ENCODE data around the gene NUAK2. TPM values are rescaled to one million over a fixed set of nuclear protein-coding genes. Genes with fewer than 3 reads are reported as not detected.
"Not testable (repeated sequence)": the region's sequence is repeated elsewhere in the genome, so short reads cannot be mapped to it uniquely, and the experiment has no call there.

The NUAK2 gene
- total and polyA plus RNA-seq, 9 donors = 0.35 to 1.5 (median 0.41) TPM

- WGBS (ENCODE audit: insufficient coverage) = 95% methylated on average over 4 of the region's 5 CpGs
- H3K9me3 ChIP-seq (replicated peaks; ENCODE audit: control insufficient read depth, low read depth, low read length); H3K27ac ChIP-seq (ENCODE audit: low read length); H3K36me3 ChIP-seq (ENCODE audit: control insufficient read depth, insufficient read depth, low read length); DNase-seq; H3K4me3 ChIP-seq (ENCODE audit: low read length); H3K27me3 ChIP-seq (ENCODE audit: control insufficient read depth, insufficient read depth, low read length): not testable (repeated sequence)
- H3K4me1 ChIP-seq (ENCODE audit: control insufficient read depth, insufficient read depth, low read length) = peaks cover 29% of the 10 kb centered on the region
Measured at GRCh38 chr1:205297546-205298177, 23.9 kb downstream of the NUAK2 start.

- no peak overlapping the region for H3K4me3 ChIP-seq (ENCODE audit: low read length)
- H3K27ac ChIP-seq (ENCODE audit: low read length) = no peak overlapping the region
- no peak for DNase-seq
- no peaks in the 10 kb centered on the region for H3K9me3 ChIP-seq (replicated peaks; ENCODE audit: control insufficient read depth, low read depth, low read length)
- peaks cover 4% of the 10 kb centered on the region for H3K27me3 ChIP-seq (ENCODE audit: control insufficient read depth, insufficient read depth, low read length)
- H3K4me1 ChIP-seq (ENCODE audit: control insufficient read depth, insufficient read depth, low read length) = peaks cover 21% of the 10 kb centered on the region
- 88% methylated on average over 2 of the region's 2 CpGs for WGBS (ENCODE audit: insufficient coverage)
- H3K36me3 ChIP-seq (ENCODE audit: control insufficient read depth, insufficient read depth, low read length) = no peaks in the 10 kb centered on the region
Measured at GRCh38 chr1:205296154-205296553, 25.4 kb downstream of the NUAK2 start.

GRCh38 chr1:205294934-205295333, 26.6 kb downstream of the NUAK2 start:
- Histone ChIP-seq H3K27ac (ENCODE audit: low read length) (no peak overlapping the region), H3K9me3 (replicated peaks; ENCODE audit: control insufficient read depth, low read depth, low read length) (no peaks in the 10 kb centered on the region), H3K4me1 (ENCODE audit: control insufficient read depth, insufficient read depth, low read length) (peaks cover 18% of the 10 kb centered on the region), H3K36me3 (ENCODE audit: control insufficient read depth, insufficient read depth, low read length) (no peaks in the 10 kb centered on the region), H3K27me3 (ENCODE audit: control insufficient read depth, insufficient read depth, low read length) (peaks cover 4% of the 10 kb centered on the region), H3K4me3 (ENCODE audit: low read length) (no peak overlapping the region)
- WGBS (ENCODE audit: insufficient coverage) = 35% methylated on average over 2 of the region's 5 CpGs
- DNase-seq = no peak

- peaks cover 4% of the 10 kb centered on the region for H3K27me3 ChIP-seq (ENCODE audit: control insufficient read depth, insufficient read depth, low read length)
- 65% methylated on average over 3 of the region's 6 CpGs for WGBS (ENCODE audit: insufficient coverage)
- no peaks in the 10 kb centered on the region for H3K9me3 ChIP-seq (replicated peaks; ENCODE audit: control insufficient read depth, low read depth, low read length)
- H3K4me3 ChIP-seq (ENCODE audit: low read length) = no peak overlapping the region
- peak; percentile 73 for DNase-seq
- H3K4me1 ChIP-seq (ENCODE audit: control insufficient read depth, insufficient read depth, low read length) = peaks cover 18% of the 10 kb centered on the region
- H3K36me3 ChIP-seq (ENCODE audit: control insufficient read depth, insufficient read depth, low read length) = no peaks in the 10 kb centered on the region
- peak overlapping the region; percentile 65 for H3K27ac ChIP-seq (ENCODE audit: low read length)
Measured at GRCh38 chr1:205294175-205294917, 27.2 kb downstream of the NUAK2 start.

DNA sequence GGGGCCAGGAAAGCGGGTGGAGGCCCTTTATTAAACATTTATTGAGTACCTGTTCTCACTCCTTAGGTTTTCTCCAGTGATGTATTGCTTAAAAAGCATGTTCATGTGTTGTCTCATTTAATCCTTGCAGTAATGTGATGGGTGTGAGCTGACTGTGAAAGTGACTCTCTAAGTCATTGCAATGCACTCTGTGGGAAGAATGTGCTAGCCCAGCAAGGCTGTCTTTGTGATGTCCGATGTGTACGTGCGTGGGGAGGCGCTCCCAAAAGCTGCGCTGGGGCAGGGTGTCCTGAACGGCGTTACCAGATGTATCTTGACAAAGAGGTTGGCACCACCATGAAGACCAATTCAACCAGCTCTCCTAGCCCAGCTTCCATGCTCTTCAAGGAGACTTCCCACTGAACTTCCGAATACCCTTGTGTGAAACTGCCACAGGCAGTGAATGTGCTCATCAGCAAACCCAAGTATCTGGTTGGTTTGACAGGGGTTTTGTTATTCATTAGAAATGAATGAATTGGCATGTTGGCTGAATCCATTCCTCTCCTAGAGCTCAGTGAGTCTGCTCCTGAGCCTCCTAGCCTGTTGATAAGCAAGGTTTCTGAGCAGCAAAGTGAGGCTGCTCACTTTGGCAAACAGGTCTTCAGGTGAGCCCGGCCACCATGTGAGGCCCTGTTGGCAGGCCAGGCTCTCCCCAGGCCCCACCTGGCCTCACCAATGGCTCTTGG, 28.0 kb downstream of the NUAK2 start:
- Histone ChIP-seq H3K4me3 (ENCODE audit: low read length) (no peak overlapping the region), H3K9me3 (replicated peaks; ENCODE audit: control insufficient read depth, low read depth, low read length) (no peaks in the 10 kb centered on the region), H3K27me3 (ENCODE audit: control insufficient read depth, insufficient read depth, low read length) (peaks cover 3% of the 10 kb centered on the region), H3K36me3 (ENCODE audit: control insufficient read depth, insufficient read depth, low read length) (no peaks in the 10 kb centered on the region), H3K27ac (ENCODE audit: low read length) (peak overlapping the region; percentile 65), H3K4me1 (ENCODE audit: control insufficient read depth, insufficient read depth, low read length) (peaks cover 14% of the 10 kb centered on the region)
- 79% methylated on average over 8 of the region's 10 CpGs for WGBS (ENCODE audit: insufficient coverage)
- DNase-seq = no peak

DNA sequence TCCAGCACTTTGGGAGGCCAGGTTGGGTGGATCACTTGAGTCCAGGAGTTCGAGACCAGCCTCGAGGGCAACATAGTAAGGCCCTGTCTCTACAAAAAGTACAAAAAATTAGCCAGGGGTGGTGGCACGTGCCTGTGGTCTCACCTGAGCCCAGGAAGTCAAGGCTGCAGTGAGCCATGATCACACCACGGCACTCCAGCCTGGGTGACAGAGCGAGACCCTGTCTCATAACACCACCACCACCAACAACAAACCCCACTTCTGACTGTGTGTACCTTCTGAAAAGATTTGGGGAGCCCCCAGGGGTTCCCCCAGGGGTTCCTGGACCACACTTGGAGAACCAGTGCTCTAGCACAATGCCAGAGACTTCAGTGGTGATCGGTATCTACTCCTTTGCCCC, 29.9 kb downstream of the NUAK2 start:
- Histone ChIP-seq H3K27me3 (ENCODE audit: control insufficient read depth, insufficient read depth, low read length) (no peaks in the 10 kb centered on the region), H3K9me3 (replicated peaks; ENCODE audit: control insufficient read depth, low read depth, low read length) (no peaks in the 10 kb centered on the region), H3K4me3 (ENCODE audit: low read length) (no peak overlapping the region), H3K36me3 (ENCODE audit: control insufficient read depth, insufficient read depth, low read length) (no peaks in the 10 kb centered on the region), H3K27ac (ENCODE audit: low read length) (no peak overlapping the region), H3K4me1 (ENCODE audit: control insufficient read depth, insufficient read depth, low read length) (peaks cover 29% of the 10 kb centered on the region)
- DNase-seq = no peak
- 90% methylated on average over 5 of the region's 6 CpGs for WGBS (ENCODE audit: insufficient coverage)

DNA sequence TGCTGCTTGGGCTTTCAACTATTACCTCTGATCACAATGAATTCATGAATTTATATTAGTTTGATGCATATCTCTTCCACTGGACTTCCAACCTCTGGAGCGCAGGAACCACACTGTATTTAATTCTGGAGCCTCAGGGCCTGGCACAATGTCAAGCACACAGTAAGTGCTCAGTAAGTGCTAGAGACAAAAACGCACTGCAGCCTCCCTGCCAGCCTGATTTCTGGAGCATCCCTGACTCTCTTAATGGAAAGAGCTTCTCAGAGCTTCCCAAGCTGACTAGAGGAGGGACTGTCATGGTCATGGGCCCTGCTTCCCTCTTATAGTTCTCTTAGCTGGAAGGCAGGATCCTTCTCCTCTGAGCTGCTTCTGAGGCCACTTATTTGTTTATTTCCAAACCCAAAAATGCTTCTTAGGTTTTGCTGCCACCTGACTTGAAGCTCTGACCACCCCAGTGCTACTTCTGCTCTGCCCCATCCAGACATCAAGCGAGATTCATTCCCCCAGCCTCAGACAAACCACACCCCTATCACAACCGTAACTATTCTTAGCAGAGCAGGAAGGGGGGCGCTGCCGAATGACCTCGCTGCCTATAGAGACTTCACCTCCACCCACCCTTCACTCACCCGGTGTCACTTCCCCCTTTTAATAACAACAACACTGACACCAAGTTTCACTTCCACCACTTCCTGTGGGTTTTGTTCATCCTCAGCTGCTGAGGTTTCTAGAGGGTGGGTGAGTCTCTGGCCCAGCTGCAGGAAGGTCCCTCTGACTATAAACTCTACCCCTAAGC, 33.6 kb downstream of the NUAK2 start:
- H3K4me1 ChIP-seq (ENCODE audit: control insufficient read depth, insufficient read depth, low read length) = peaks cover 37% of the 10 kb centered on the region
- no peaks in the 10 kb centered on the region for H3K9me3 ChIP-seq (replicated peaks; ENCODE audit: control insufficient read depth, low read depth, low read length)
- no peaks in the 10 kb centered on the region for H3K27me3 ChIP-seq (ENCODE audit: control insufficient read depth, insufficient read depth, low read length)
- 57% methylated on average over 2 of the region's 8 CpGs for WGBS (ENCODE audit: insufficient coverage)
- H3K4me3 ChIP-seq (ENCODE audit: low read length) = no peak overlapping the region
- DNase-seq = peak; percentile 79
- no peak overlapping the region for H3K27ac ChIP-seq (ENCODE audit: low read length)
- H3K36me3 ChIP-seq (ENCODE audit: control insufficient read depth, insufficient read depth, low read length) = no peaks in the 10 kb centered on the region

DNA sequence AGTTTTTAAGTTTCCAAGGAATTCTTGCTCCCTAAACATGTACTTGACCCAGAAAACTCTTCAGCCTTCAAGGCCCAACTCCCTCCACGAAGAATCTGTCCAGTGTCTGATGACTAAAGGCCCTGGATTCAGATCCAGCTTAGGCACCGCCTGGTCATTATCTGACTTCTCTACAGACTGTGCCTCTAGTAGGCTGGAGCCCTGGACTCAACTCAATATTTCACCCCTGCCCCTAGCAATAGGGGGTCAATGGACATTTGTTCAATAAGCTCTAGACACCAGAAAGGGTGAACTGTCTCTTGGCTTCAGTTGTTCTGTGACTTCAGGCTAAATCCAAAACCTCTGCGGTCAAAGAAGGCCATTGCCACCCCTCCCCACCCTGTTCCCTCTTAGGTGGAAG, 34.5 kb downstream of the NUAK2 start:
- H3K4me1 ChIP-seq (ENCODE audit: control insufficient read depth, insufficient read depth, low read length) = peaks cover 37% of the 10 kb centered on the region
- WGBS (ENCODE audit: insufficient coverage) = 63% methylated on average over 1 of the region's 3 CpGs
- no peaks in the 10 kb centered on the region for H3K27me3 ChIP-seq (ENCODE audit: control insufficient read depth, insufficient read depth, low read length)
- H3K27ac ChIP-seq (ENCODE audit: low read length) = no peak overlapping the region
- H3K36me3 ChIP-seq (ENCODE audit: control insufficient read depth, insufficient read depth, low read length) = no peaks in the 10 kb centered on the region
- H3K9me3 ChIP-seq (replicated peaks; ENCODE audit: control insufficient read depth, low read depth, low read length) = no peaks in the 10 kb centered on the region
- DNase-seq = no peak
- no peak overlapping the region for H3K4me3 ChIP-seq (ENCODE audit: low read length)

GRCh38 chr1:205286335-205286950, 35.1 kb downstream of the NUAK2 start:
- Histone ChIP-seq H3K4me1 (ENCODE audit: control insufficient read depth, insufficient read depth, low read length) (peaks cover 37% of the 10 kb centered on the region), H3K36me3 (ENCODE audit: control insufficient read depth, insufficient read depth, low read length) (no peaks in the 10 kb centered on the region), H3K4me3 (ENCODE audit: low read length) (no peak overlapping the region), H3K27ac (ENCODE audit: low read length) (no peak overlapping the region), H3K27me3 (ENCODE audit: control insufficient read depth, insufficient read depth, low read length) (no peaks in the 10 kb centered on the region), H3K9me3 (replicated peaks; ENCODE audit: control insufficient read depth, low read depth, low read length) (no peaks in the 10 kb centered on the region)
- 72% methylated on average over 5 of the region's 9 CpGs for WGBS (ENCODE audit: insufficient coverage)
- no peak for DNase-seq
